Skeletal muscle tissue (tissue), 4 donors: ENCODE results near the gene NKIRAS1. TPM values are rescaled to one million over a fixed set of nuclear protein-coding genes. Genes with fewer than 3 reads are reported as not detected.

Experiments
- H3K27ac ChIP-seq: one replicate; pipeline ENCODE4 v1.7.0; 2013; ENCODE audit warnings: mild to moderate bottlenecking, low read depth, low read length, inconsistent platforms
- H3K27me3 ChIP-seq, 3 donors: one replicate each; pipeline ENCODE4 v1.7.0; 2013; ENCODE audit warnings: low read length in 3 of 3; ENCODE audit not compliant: control insufficient read depth in 3 of 3, insufficient read depth in 3 of 3
- H3K36me3 ChIP-seq, 3 donors: one replicate each; pipeline ENCODE4 v1.7.0; 2013; ENCODE audit warnings: low read length in 3 of 3; ENCODE audit not compliant: control insufficient read depth in 3 of 3, insufficient read depth in 3 of 3
- H3K4me1 ChIP-seq, 3 donors: one replicate each; pipeline ENCODE4 v1.7.0; 2013; ENCODE audit warnings: low read length in 3 of 3, mild to moderate bottlenecking in 3 of 3; ENCODE audit not compliant: control insufficient read depth in 3 of 3, insufficient read depth in 3 of 3
- H3K4me3 ChIP-seq, 3 donors: one replicate each; pipeline ENCODE4 v1.7.0; 2013; ENCODE audit warnings: low read length in 3 of 3
- H3K9ac ChIP-seq, 3 donors: one replicate each; pipeline ENCODE4 v1.7.0; 2013; ENCODE audit warnings: low read length in 3 of 3, mild to moderate bottlenecking in 3 of 3, moderate library complexity in 2 of 3, low read depth in 1 of 3
- H3K9me3 ChIP-seq, 3 donors: one replicate each; pipeline ENCODE4 v1.7.0; 2013; ENCODE audit warnings: low read length in 3 of 3; ENCODE audit not compliant: control insufficient read depth in 3 of 3
- total RNA-seq: library from RNA; depleted of rRNA; stranded (reverse); fragments of >200 nt; gene quantifications from one replicate; pipeline ENCODE4 v1.2.3, GENCODE V29; 2014
- donor health status: Osteomylitis.

Gene NKIRAS1
- total RNA-seq, 1 donor from 2014 or later = 17.2 TPM

DNA sequence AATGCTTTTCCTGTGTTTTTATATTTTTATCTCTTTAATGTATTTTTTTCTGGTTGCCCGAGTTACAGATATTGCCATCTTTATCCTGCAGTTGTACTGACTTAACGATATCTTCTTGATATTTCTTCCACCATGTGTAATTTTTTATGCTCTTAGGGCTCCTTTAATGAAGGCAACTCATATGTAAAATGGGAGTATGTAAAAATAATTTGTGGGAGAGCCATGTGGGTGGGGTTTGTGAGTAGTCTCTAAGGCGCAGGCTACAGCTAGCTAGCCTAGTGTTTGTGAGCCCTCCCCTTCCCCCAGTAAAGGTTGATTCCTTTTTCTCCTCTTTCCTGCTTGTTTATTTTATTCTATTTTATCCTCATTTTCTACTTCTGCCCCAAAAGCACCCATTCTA, 72.9 kb downstream of the NKIRAS1 start:
- Histone ChIP-seq H3K27ac (no peak overlapping the region), H3K36me3 (no peaks in the 10 kb centered on the region), H3K4me1 (peaks cover 0 to 5% (median 3%) of the 10 kb centered on the region in 3 donors)

More for the DNA sequence above, 72.9 kb downstream of the NKIRAS1 start:
- Histone ChIP-seq H3K27me3 (no peaks in the 10 kb centered on the region), H3K9ac (no peak overlapping the region), H3K4me3 (no peak overlapping the region), H3K9me3 (no peaks in the 10 kb centered on the region)

Other genes with a start within 250 kb of the NKIRAS1 start
- 83.0 TPM for gene UBE2E1, start 111.0 kb downstream of the NKIRAS1 start, total RNA-seq
- 3,028 TPM for gene RPL15, start 142 bp upstream of the NKIRAS1 start, total RNA-seq
- gene NR1D2, start 28.3 kb upstream of the NKIRAS1 start, total RNA-seq = 35.5 TPM